GF-D8 (cell line): ENCODE data around the gene TMEM98.
"Not testable (repeated sequence)": the region's sequence is repeated elsewhere in the genome, so short reads cannot be mapped to it uniquely, and the experiment has no call there.

Experiments used
- DNase-seq: peaks from one replicate; lab custom pipeline; 2025; lab: John Stamatoyannopoulos, UW

The TMEM98 gene

DNA sequence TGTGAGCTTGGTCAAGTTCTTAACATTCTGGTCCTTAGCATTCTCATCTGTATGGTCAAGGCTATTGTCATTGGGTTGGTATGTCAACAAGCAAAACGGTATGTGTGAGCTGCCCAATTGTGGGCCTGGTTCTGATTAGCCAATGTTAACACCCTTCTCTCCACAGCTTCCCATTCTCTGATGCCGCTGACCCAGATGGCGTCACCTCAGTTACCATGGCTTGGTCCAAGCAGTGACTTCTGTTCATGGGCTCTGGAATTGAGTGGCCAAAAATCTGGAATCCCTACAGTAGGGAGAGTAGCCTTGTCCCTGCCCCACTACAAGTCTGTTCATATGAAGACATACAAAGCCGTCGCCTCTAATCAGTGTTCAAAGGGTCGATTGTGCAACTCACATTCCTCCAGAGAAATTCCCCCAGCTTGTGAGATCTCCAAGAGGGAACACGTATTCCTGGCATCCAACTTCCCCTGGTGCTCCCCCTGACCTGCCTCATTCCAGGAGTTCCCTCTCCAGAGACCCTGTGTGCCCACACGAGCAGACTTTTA lies 15.8 kb downstream of the TMEM98 start:
- no peak for DNase-seq

DNA sequence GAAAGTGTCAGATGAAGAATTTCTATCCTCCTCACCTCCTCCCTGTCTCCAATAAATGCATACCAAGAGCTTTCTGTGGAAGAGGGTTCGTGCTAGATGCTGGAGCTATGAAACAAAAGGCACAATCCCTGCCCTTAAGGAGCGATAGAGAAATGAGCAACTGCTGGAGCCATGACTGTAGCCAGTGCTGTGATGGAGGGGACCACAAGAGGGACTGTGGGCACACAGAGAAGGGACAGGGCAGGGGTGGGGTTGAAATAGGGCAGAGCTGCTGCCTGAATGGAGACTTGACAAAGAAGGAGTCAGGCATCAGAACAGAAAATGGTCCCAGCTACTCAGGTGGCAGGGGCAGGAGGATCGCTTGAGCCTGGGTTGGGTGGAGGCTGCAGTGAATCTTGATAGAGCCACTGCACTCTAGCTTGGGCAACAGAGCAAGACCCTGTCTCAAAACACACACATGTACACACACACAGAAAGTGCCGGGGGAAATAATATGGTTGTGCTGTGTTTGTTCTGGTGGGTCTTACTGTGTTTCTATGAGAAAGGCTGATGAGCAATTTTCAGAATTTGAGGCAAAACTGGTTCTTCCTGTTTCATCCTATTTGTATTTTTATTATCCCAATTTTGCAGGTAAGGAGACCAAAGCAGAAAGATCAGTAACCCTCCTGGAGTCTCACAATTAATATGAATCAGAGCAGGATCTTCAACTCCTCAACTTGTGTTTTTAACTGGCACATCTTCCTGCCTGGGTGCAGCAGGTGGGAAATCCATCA lies 16.5 kb downstream of the TMEM98 start:
- no peak for DNase-seq

DNA sequence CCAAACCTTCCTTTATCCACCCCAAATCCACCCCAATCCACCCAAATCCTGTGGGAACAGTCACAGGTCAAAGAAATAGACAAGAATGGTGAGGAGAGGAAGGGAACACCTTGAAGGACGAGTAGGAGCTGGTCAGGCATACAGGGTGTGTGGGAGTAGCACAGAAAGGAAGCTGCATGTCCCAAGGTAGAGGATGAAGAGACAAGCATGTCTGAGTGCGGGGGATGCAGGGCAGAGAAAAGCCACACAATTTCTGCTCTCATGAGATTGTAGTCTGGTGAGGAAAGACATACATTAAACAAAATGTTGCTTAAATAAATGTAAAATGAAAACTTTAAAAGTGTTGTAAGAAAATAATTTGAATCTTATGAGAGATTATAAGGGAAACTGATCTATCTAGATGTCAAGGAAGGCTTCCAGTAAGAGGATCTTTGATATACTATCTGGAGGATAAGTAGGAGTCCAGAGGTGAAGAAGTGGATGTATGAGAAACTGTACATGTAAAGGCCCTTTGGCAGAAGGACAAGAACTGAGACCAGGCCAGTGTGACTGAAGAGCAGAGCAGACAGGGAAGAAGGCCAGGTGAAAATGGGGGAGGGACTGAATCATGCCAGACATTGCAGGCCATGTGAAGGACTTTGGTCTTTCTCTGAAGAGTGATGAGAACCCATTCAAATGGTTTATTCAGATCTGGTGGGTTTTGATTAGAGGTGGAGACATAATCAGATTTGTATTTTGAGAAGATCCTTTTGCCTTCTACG lies 18.6 kb downstream of the TMEM98 start:
- no peak for DNase-seq

- no peak for DNase-seq
Measured at GRCh38 chr17:32947736-32948135, 19.8 kb downstream of the TMEM98 start.

- DNase-seq = no peak
Measured at GRCh38 chr17:32949181-32949580, 21.2 kb downstream of the TMEM98 start.

DNA sequence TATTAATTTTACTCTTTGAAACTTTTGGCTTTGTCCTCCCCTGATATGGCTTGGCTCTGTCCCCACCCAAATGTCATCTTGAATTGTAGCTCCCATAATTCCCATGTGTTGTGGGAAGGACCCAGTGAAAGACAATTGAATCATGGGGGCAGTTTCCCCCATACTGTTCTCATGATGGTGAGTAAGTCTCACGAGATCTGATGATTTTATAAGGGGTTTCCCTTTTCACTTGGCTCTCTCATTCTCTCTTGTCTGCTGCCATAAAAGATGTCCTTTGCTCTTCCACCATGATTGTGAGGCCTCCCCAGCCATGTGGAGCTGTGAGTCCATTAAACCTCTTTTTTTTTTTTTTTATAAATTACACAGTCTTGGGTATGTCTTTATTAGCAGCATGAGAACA lies 24.5 kb downstream of the TMEM98 start:
- not testable (repeated sequence) for DNase-seq

DNA sequence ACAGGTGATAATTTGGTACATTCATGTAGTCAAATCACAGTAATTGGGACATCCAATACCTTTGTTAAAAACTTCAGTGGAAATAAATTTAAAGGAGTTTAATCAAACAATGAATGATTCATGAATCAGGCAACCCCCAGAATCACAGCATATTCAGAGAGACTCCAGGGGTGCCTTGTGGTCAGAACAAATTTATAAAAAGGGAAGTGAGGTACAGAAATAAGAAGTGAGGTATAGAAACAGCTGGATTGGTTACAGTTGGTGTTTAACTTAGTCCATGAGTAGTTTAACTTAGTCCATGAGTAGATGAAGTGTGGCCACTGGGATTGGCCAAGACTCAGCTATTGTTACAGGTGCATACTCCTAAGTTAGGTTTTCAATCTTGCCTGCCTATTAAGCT lies 25.1 kb downstream of the TMEM98 start:
- DNase-seq = no peak

- no peak for DNase-seq
Measured at GRCh38 chr17:32953857-32954256, 25.9 kb downstream of the TMEM98 start.

- no peak for DNase-seq
Measured at GRCh38 chr17:32954477-32954876, 26.5 kb downstream of the TMEM98 start.

DNA sequence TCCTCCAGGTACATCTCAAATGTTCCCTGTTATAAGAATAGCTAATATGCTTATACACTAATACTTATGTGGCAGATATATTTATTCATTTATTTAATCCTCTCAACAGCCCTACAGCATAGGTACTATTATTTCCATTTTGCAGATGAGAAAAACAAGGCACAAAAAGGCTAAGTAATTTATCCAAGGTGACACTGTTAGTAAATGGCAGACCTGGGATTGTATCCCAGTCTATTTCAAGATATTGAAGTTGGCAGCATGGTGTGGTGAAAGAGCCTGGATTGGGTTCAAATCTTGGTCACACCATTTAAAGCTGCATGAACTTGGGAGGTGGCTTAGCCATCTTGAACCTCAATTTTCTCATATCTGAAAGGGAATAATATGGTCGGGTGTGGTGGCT lies 27.2 kb downstream of the TMEM98 start:
- DNase-seq = no peak

DNA sequence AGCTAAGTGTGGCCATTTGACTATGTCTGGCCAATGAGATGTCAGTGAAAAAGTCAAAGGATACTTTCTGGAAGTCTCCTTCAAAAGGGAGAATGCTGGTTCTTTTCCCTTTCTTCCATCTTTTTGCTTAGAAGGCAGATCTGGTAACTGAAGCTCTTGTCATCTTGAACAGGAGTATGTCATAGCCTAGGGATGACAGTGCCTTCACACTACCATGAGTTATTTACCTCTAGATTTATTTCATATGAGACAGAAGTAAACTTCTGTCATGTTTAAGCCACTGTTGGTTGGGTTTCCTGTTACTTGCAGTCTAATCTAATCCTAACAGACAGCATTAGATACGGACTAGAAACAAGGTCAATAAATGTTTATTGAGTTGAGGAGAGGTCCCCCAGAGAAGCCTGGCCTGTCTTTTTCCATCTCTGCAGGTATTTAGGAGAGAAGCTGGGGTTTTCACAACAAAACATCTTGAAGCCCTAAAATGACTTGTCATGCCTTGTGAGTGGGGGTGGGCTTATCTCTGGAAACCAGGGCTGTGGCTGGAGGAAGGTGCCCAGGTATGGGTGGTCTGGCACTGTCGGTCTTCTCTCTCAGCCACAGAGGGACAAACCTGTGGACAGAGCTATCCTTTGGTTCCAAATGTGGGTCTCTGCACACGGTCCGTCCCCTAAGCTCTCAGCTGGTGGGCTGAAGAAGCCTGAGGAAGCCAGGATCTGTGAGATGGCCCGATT lies 28.5 kb downstream of the TMEM98 start:
- DNase-seq = no peak

DNA sequence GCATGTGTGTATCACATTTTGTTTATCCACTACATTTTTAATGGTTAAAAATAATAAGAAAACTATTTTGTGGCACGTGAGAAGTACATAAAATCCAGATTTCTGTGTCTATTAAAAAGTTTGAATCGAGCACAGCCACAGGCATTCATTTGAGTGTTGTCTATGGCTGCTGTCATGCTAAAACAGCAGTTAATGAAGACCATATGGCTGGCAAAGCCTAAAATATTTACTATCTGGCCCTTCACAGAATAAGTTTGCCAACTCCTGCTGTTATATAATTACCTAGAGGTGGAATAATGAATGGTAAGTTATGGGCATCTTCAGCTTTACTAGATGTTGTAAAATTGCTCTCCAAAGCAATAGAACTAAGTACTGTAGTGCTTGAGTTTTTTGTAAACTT lies 30.5 kb downstream of the TMEM98 start:
- no peak for DNase-seq

- no peak for DNase-seq
Measured at GRCh38 chr17:32960815-32961214, 32.9 kb downstream of the TMEM98 start.

DNA sequence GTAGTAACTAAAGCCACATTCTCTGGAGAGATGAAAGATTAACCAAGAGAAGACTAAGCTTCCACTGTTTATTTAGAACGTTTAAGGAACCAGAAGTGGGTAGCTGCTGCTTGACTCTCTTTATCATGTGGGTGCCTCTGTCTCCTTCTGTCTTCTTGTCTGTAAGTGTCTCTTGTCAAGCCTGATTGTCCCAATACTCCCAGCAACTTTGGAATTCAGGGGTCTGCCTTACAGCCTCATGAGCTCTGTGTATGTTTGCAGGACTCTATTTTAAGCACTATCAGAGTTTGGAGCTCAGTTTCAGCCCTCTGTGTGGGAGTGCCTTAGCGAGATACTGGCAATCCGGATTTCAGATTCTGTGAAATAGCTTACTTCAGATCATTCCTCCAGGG lies 34.4 kb downstream of the TMEM98 start:
- DNase-seq = no peak

- DNase-seq = no peak
Measured at GRCh38 chr17:32964541-32964940, 36.6 kb downstream of the TMEM98 start.

DNA sequence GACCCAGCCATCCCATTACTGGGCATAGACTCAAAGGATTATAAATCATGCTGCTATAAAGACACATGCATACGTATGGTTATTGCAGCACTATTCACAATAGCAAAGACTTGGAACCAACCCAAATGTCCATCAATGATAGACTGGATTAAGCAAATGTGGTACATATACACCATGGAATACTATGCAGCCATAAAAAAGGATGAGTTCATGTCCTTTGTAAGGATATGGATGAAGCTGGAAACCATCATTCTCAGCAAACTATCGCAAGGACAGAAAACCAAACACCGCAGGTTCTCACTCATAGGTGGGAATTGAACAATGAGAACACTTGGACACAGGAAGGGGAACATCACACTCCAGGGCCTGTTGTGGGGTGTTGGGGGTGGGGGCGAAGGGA lies 41.3 kb downstream of the TMEM98 start:
- not testable (repeated sequence) for DNase-seq

DNA sequence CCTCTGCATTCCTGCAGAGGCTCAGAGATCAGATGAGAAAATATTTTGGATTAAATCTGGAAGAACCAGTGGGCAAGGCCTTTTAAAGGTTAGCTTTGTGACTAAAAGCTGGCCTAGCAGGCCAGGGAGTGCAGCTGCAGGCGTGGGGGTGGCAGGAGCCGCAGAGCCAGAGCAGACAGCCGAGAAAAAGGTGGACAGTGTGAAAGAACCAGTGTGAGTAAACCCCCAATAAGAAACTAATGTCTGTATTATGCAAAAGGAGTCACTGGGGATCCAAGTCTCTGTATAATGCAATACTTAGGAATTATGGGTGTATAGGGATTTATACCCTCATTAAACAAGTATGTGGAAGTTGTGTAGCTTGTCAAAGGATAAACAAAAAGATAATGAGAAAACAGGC lies 42.3 kb downstream of the TMEM98 start:
- no peak for DNase-seq

- no peak for DNase-seq
Measured at GRCh38 chr17:32971171-32971570, 43.2 kb downstream of the TMEM98 start.

DNA sequence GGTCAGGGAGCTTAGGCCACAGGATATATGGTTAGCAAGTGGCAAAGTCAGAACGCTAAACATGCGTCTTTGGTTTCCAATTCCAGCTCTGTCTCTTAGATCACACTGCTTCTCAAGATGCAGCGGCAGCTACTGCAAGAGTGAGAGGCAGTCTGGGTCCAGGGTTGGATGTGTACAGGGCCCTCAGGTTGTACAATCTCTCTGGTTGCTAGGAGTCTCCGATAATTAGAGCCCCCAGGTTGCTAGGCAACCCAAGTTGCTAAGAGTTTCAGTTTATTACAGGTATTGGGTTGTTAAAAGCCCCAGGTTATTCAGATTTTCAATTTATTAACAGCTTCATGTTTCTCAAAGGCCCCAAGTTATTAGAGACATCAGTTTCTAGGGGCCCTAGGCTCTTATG lies 48.2 kb downstream of the TMEM98 start:
- no peak for DNase-seq

GRCh38 chr17:32976605-32977004 lies 48.7 kb downstream of the TMEM98 start:
- no peak for DNase-seq

DNA sequence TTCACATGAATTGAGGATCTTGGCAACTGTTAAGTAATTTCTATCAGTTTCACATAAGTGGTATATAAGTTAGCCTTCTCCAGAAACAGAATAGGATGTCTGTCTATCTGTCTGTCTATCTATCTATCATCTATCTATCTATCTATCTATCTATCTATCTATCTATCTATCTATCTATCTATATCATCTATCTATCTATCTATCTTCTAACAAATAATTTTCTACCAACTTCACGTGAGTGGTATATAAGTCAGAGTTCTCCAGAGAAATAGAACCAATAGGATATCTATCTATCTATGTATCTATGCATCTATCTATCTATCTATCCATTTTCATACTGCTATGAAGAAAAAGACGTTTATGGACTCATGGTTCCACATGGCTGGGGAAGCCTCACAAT lies 52.3 kb downstream of the TMEM98 start:
- no peak for DNase-seq

DNA sequence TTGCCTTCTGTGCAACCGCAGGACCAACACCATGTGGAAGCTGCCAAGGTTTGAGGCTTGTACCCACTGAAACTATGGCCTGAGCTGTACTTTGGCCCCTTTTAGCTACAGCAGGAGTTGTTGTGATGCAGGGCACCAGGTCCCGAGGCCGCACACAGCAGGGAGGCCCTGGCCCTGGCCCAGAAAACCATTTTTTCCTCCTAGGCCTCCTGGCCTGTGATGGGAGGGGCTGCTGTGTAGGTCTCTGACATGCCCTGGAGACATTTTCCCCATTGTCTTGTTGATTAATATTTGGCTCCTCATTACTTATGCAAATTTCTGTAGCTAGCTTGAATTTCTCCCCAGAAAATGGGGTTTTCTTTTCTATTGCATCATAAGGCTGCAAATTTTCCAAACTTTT lies 53.7 kb downstream of the TMEM98 start:
- not testable (repeated sequence) for DNase-seq
